HG03280 (cell line): ENCODE results near the gene WDFY1.

Experiments
- ATAC-seq: cut with Tn5 transposase; IDR thresholded peaks from one replicate; pipeline ENCODE4 v1.9.1; 2021; ENCODE audit warnings: mild to moderate bottlenecking, moderate library complexity; ENCODE audit not compliant: unreplicated experiment

Gene WDFY1

GRCh38 chr2:223944703-223945531 lies at the start of gene WDFY1:
WDFY1 (minus strand) TSS chr2:223945335; CDS start chr2:223945284, 51 bp downstream.
- ATAC-seq = peak; percentile 74

- ATAC-seq = no peak
Observed at GRCh38 chr2:223994562-223995162, 49.5 kb upstream of the WDFY1 start.

GRCh38 chr2:223993634-223994232 lies 48.6 kb upstream of the WDFY1 start:
- peak; percentile 93 for ATAC-seq

GRCh38 chr2:223991611-223992010 lies 46.5 kb upstream of the WDFY1 start:
- ATAC-seq = no peak

- no peak for ATAC-seq
Observed at GRCh38 chr2:223989856-223990232, 44.7 kb upstream of the WDFY1 start.

- no peak for ATAC-seq
Observed at GRCh38 chr2:223989206-223989855, 44.2 kb upstream of the WDFY1 start.

GRCh38 chr2:223981241-223981640 lies 36.1 kb upstream of the WDFY1 start:
- no peak for ATAC-seq

GRCh38 chr2:223980803-223981202 lies 35.7 kb upstream of the WDFY1 start:
- ATAC-seq = no peak

GRCh38 chr2:223980397-223980735 lies 35.2 kb upstream of the WDFY1 start:
- ATAC-seq = no peak

GRCh38 chr2:223979730-223980396 lies 34.7 kb upstream of the WDFY1 start:
- ATAC-seq = no peak

GRCh38 chr2:223978451-223978850 lies 33.3 kb upstream of the WDFY1 start:
- ATAC-seq = no peak

GRCh38 chr2:223976635-223977226 lies 31.6 kb upstream of the WDFY1 start:
- no peak for ATAC-seq

- ATAC-seq = no peak
Observed at GRCh38 chr2:223973606-223974005, 28.5 kb upstream of the WDFY1 start.

GRCh38 chr2:223972656-223973102 lies 27.5 kb upstream of the WDFY1 start:
- no peak for ATAC-seq

GRCh38 chr2:223971731-223972130 lies 26.6 kb upstream of the WDFY1 start:
- ATAC-seq = no peak

- no peak for ATAC-seq
Observed at GRCh38 chr2:223970343-223971128, 25.4 kb upstream of the WDFY1 start.

GRCh38 chr2:223969856-223970255 lies 24.7 kb upstream of the WDFY1 start:
- ATAC-seq = no peak

GRCh38 chr2:223969315-223969714 lies 24.2 kb upstream of the WDFY1 start:
- ATAC-seq = no peak

GRCh38 chr2:223967981-223968380 lies 22.8 kb upstream of the WDFY1 start:
- no peak for ATAC-seq

- ATAC-seq = no peak
Observed at GRCh38 chr2:223959688-223960087, 14.6 kb upstream of the WDFY1 start.
